HG02588 (cell line): ENCODE results near the gene PLXNC1.

Experiments used
- ATAC-seq: cut with Tn5 transposase; IDR thresholded peaks from one replicate; pipeline ENCODE4 v1.9.1; 2021; ENCODE audit warnings: mild to moderate bottlenecking, moderate library complexity; ENCODE audit not compliant: unreplicated experiment

The PLXNC1 gene

DNA sequence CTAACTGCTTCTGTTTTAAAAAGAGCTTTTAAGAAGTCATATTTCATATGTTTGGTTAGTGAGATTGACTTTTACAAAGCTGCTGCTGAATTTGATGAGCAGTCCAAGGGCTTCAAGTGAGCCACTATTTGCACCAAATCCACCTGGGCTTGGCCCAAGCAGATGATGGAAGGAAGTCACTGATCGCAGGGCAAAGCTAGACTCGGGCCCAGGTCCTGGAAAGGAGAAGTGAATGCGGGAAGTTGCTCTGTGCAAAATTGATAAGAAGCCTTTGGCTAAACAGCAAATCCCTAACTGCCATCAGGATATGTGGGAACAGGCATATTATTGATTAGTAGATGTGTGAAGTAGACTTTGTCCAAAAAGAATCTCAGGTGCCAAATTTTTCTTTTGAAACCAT, 30.5 kb downstream of the PLXNC1 start:
- ATAC-seq: no peak

- no peak for ATAC-seq
Measured at GRCh38 chr12:94179723-94180122, 31.3 kb downstream of the PLXNC1 start.

- ATAC-seq: no peak
Measured at GRCh38 chr12:94180558-94181296, 32.4 kb downstream of the PLXNC1 start.

DNA sequence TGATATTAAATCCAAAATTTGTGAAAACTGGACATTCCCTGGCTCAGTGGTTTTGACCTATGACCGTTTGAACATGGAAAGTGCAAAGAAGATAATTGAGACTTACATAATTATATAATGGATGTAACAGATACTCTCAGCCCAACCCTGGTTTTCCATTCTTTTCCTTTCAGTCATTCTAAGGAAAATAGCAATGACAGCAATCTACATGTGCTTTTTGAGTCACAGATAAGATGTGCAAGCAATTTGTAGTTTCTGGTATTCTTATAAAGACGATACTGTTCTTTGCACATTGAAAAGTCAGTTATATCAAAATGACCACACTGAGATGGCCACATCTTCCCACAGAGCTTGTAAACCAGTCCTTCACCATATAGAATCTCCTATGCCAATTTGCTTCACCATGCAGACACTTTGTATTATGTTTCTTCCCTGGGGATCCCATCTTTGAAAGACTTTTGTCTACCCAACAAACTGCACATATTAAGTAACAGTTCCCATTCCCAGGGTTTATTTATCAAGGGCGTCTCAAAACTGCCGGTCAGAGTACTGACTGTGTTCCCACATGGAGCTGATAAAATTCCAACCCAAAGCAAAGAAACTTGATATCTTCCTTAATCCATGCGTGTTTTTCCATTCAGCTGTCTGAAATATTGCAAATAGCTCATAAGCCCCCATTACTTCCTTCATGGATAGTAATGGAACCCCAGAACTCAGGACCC, 34.8 kb downstream of the PLXNC1 start:
- ATAC-seq: no peak

DNA sequence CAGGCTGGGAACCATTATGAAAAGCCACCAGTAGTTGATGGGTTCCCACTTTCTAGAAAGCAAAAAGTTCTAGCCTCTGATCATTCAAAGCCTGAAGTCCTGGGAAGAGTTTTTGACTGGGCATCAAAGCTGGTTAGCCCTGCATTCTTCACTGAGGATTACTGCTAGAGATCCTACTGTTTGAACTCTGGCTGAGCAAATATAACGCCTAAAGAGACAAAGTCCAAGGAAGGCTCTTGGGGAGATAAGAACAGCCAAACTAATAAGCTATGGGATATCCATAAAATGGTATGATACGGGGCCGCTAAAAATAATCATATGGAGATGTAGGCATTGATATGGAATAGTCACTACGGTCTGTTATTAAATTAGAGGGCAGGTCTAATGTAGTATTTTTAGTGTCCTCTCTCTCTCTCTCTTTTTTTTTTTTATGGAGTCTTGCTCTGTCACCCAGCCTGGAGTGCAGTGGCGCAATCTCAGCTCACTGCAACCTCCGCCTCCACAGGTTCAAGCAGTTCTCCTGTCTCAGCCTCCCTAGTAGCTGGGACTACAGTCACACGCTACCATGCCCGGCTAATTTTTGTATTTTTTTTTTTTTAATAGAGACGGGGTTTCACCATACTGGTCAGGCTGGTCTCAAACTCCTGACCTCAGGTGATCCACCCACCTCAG, 35.5 kb downstream of the PLXNC1 start:
- no peak for ATAC-seq

DNA sequence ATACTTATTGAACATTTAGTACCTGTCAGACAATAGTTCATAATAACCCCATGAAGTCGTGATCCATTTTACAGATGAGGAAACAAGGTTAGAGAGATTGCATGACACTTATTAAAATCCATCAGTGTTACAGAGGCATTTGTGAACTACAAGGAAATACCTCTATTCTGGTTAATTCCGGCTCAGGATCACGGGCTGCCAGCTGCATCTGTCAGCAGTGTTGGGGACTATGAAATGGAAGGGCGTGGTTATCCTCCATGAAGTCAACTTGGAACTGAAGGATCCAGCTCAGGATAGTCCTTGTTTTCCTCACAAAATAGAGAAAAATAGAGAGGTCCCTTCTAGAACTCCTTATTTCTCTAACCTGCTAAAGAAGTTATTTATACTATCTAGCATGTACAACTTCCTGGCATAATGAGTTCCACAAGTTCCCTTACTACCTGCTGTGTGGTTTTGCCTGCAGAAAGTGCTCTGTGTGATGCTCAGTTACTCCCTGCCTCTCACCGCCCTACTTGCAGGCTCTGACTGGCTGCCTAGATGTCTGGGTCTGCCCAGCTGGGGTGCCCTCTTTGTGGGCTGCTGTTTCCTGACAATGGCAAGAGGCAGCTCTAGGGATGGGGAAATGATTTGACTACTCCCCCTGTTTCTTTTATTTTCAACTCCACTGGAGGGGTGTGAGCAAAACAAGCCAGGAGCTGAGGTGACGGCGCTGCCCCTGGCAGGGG, 36.8 kb downstream of the PLXNC1 start:
- no peak for ATAC-seq

- ATAC-seq: no peak
Measured at GRCh38 chr12:94185801-94186200, 37.4 kb downstream of the PLXNC1 start.

GRCh38 chr12:94186278-94187241, 38.2 kb downstream of the PLXNC1 start:
- ATAC-seq: no peak

DNA sequence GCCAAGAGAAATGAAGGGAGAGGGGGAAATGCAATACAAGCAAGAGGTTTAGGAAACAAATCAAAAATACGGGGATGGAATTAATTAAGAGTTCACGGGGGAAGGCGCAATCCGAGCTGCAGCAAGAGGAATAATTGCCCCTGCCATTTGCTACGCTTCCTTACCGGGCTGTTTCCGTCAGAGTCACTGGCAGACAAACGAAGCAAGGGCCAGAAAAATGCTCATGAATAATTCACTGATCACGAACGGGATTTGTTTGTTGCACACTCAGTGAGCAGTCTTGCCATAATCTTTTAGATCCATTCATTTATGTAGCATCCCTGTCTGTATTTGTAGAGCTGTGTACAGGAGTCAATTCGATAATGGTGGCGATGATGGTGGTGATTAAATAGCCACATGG, 39.0 kb downstream of the PLXNC1 start:
- no peak for ATAC-seq

- no peak for ATAC-seq
Measured at GRCh38 chr12:94190623-94191022, 42.2 kb downstream of the PLXNC1 start.

GRCh38 chr12:94191023-94191422, 42.6 kb downstream of the PLXNC1 start:
- no peak for ATAC-seq

DNA sequence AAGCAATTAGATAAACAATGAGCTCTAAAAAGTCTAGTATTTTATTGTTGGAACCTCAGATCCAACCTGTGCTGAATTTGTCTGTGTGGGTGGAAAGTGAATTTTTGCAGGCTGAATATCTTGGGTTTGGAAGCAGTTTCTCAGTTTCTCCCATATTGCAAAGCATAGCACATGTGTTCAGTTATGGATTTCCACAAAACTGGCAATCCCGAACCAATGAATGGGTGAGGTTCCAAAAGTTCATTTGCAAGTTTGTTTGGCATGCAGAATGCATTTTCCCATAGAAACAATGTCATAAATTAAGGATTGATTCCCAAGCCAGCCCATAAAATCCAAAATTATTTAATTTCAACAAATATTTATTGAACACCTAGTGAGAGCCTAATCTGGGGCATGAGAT, 43.4 kb downstream of the PLXNC1 start:
- no peak for ATAC-seq

DNA sequence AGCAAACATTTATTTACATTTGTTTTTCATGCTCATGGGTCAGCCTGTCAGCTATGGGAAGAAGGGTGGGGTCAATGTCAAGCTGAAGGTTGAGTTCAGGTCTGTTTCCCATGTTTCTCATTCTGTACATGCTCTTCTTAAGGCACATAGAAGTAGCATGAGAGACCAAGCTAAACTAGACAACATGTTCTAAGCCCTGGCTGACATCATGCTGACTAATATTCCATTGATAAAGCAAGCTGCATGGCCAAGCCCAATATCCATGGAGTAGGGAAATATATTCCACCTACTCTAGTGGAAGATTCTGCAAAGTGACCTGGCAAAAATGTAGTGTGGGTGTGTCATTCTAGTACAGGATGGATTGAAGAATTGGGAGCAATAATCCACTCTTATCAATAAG, 44.1 kb downstream of the PLXNC1 start:
- ATAC-seq: no peak

DNA sequence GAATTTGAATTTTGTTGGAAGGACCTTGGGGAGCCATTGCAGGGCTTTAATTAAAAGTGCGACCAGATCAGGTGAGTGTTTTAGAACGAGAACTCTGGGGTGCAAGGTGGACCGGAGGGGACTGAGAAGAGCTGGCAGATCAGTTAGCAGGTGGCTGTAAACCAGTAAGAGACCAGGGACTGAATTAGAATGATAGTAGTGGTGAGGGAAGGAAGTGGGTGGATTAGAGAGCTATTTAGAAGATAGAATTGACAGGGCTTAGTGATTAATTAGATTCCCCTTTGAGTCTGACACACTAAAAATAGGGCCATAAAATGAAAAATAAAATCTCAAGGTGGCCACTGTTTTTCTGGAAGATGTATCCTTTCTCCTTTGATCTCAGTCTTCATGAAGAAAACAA, 44.8 kb downstream of the PLXNC1 start:
- ATAC-seq: no peak

DNA sequence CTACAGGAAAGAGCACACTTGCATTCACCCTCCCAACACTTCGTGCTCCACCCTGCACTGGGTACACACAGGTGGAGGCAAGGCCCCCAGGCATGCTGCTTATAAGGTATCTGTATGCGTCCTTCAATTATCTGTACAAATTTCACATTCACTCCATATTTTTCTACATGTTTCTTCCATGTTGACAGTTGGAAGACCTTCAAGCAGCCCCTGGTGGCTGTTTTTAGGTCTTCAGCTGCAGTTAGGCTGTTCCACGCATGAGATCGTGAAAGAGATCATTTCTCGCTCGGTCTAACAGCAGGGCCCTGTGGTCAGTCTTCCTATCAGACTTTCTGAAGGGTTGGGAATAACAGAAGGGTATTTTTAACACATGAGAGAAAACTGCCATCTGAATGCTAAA, 47.1 kb downstream of the PLXNC1 start:
- ATAC-seq: no peak

GRCh38 chr12:94198469-94198868, 50.1 kb downstream of the PLXNC1 start:
- ATAC-seq: no peak

DNA sequence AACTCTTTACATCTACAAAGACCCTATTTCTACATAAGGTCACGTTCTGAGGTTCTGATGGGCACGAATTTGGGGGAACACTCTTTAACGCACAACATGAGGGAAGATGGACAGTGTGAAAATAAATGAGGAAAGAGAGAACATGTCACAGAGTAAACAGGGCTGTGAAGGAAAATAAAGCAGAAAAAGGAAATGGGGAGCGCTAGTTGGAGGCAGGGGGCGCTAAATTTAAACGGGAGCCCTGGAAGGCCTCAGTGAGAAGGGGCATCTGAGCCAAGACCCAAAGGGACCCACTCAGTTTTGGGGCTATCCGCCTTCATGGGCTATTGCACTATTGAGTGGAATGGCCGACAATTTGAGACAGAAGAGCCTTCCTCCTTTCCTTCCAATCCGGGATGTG, 50.5 kb downstream of the PLXNC1 start:
- no peak for ATAC-seq

- ATAC-seq: no peak
Measured at GRCh38 chr12:94200069-94200468, 51.7 kb downstream of the PLXNC1 start.

GRCh38 chr12:94200695-94201094, 52.3 kb downstream of the PLXNC1 start:
- no peak for ATAC-seq
